GM21528 (cell line): ENCODE measurements around the gene FAM83D.
A peak's percentile ranks its signal among the peaks of the same experiment; 100 is the strongest.

ENCODE experiments used
- ATAC-seq: cut with Tn5 transposase; IDR thresholded peaks from one replicate; pipeline ENCODE4 v1.9.1; 2021; ENCODE audit warnings: mild to moderate bottlenecking, moderate library complexity; ENCODE audit not compliant: unreplicated experiment, low FRiP score

Gene FAM83D

DNA sequence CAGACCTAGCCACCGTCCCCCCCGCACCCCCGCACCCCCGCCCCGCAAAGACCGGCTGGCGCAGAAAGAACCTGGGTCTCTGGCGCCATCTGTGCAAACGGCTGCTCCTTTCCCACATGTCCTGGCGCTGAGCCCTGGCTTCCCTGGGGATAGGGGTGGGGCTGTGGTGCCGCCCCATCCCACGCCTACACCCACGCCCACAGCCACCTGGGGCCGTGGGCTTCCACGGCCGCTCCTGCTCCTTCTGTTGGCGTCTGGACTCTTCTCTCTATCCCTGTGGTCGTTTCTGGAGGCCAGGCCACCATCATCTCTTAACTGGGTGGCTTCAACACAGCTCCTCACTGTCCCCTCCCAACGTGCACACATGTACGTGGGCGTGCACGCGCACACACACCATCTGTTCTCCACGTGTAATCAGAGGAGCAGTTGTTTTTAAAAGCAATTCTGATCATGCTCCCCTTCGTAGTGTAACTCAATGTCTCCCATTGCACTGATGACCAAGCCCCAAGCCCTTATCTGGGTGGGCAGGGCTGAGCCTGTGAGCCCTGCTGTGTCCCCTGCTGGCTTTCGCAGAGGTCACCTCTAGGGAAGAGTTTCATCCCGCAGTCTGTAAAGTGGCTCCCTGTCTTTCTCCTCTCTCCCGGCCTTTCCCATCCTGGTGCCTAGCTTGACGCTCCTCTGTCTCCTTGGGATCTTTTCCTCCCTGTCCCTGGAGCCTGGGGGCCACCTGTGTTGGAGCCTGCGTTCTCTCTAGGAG lies 31.9 kb upstream of the FAM83D start:
- ATAC-seq, result no peak

DNA sequence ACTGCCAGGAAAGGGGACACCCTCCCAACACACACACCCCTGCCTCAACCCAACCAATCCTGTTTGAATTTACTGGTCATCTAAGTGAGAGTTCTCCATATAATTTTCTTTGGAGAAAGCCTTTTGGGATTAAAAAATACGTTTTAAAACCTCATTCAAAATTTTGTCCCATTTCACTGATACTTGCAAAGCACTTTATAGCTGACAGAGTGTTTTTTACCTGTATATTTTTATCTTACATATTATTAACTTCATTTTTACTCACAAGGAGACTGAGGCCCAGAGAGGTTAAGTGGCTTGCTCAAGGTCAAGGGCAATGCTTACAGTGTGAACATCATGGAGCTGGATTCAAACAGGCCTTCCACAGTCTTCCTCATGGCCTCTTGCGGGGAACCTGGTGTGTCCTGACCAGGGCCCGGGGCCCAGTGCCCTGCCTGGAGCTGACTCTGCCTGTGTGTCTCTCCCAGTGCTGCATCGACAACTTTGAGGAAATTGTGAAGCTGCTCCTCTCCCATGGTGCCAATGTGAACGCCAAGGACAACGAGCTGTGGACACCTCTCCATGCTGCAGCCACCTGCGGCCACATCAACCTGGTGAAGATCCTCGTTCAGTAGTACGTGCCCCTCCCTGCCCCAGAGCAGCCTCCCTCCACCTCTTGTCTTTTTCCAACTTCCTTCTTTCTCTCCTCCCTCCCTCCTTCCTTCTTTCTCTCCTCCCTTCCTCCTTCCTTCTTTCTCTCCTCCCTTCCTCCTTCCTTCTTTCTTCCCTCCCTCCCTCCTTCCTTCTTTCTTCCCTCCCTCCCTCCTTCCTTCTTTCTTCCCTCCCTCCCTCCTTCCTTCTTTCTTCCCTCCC lies 30.9 kb upstream of the FAM83D start:
- no peak for ATAC-seq

- no peak for ATAC-seq
Observed at GRCh38 chr20:38896009-38896594, 30.1 kb upstream of the FAM83D start.

DNA sequence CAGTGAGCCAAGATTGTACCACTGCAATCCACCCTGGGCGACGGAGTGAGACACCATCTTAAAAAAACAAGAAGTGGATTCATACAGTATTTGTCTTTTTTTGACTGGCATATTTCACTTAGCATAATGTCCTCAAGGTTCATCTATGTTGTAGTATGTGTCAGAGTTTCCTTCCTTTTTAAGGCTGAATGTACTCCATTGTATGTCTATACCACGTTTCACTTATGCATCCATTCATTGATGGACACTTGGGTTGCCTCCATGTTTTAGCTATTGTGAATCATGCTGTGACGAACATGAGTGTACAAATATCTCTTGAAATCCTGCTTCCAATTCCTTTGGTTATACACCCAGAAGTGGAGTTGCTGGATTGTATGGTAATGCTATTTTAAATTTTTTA lies 28.9 kb upstream of the FAM83D start:
- ATAC-seq, result no peak

- no peak for ATAC-seq
Observed at GRCh38 chr20:38900606-38901005, 25.6 kb upstream of the FAM83D start.

DNA sequence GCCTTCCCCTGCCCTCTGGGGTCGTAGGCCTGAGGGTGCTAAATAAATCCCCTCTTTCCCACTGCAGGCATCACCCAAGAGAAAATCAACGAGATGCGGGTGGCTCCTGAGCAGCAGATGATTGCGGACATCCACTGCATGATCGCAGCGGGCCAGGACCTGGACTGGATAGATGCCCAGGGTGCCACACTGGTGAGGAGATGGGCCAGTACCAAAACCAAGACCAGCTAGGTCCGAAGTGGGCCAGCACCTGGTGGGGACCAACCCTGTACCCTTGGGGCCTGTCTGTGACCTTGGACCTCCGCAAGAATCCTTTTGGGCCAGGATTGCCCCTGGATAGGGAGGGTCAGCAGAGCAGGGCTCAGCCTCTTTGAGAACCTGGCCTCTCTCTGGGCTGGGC lies 23.6 kb upstream of the FAM83D start:
- ATAC-seq, result no peak

DNA sequence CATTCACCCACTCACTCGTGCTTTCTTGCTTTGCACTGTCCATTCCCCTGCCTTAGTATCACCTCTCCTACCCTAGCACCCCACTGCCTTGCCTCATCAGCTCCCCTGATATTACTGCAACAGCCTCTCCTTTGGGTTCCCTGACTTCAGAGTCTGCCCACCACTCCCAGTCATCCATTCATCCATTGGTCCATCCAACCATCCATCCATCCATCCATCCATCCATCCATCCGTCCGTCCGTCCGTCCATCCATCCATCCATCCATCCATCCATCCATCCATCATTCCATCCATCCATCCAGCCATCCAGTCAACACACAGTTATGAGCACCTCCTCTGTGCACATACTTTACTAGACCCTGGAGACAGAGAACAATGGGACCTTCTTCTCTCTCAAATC lies 22.9 kb upstream of the FAM83D start:
- ATAC-seq, result no peak

GRCh38 chr20:38905375-38905774 lies 20.8 kb upstream of the FAM83D start:
- ATAC-seq, result no peak

DNA sequence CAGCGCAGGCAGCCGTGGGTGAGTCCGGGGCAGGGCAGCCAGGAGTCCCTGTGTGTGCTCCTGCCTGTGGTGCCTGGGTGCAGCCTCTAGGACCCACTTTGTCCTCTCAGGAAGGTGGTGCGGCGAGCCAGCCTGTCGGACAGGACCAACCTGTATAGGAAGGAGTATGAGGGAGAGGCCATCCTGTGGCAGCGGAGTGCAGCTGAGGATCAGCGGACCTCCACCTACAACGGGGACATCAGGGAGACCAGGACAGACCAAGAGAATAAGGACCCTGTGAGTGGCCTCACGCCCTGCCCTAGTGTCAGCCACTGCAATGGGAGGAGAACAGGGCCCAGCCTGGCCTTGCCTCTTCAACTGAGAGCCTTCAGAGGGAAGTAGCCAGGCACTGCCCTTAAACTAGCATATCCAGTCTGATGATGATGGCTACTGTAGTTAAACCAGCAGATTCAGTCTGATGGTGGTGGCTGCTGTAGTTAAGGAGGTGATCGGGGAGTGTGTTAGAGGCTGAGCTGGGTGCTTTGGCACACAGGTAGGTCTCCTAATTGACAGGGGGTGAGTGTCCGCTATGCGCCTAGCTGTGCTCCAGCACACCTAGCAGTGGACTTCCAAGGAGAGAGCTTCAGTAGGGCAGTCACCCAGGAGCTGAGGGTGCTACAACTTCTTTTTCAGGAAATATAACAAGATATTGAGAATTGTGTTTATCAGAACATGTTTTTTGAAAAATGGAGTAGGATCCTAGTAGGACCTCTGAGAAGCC lies 18.1 kb upstream of the FAM83D start:
- ATAC-seq, result no peak

DNA sequence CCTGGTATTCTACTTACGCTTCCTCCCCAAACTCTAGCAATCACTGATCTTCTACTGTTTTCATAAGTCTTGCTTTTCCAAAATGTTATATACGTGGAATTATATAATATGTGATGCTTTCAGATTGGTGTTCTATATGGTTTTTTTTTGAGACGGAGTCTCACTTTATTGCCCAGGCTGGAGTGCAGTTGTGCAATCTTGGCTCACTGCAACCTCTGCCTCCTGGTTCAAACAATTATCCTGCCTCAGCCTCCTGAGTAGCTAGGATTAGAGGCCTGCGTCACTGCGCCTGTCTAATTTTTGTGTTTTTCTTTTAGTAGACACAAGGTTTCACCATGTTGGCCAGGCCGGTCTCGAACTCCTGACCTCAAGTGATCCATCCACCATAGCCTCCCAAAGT lies 10.9 kb upstream of the FAM83D start:
- no peak for ATAC-seq

- no peak for ATAC-seq
Observed at GRCh38 chr20:38917657-38918056, 8.6 kb upstream of the FAM83D start.

GRCh38 chr20:38918172-38918571 lies 8.0 kb upstream of the FAM83D start:
- ATAC-seq, result no peak

DNA sequence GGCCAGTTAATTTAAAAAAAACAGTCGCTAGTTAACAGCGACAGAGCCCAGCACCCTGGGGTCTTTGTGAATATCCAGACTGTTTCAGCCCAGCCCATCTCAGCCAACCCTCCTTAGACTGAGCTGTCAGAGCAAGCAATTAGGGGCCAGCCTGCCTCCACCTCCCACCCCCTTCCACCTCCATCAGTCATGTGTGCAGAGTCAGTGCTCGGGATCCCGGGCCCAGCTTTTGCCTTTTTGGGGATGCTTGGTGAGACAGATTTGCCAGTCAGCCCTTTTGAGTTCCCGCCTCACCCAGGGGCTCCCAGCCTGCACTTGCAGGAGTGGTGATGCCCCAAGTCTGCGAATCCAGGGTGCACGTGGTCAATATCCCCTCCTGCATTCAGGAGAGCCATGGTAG lies 6.5 kb upstream of the FAM83D start:
- ATAC-seq, result no peak

DNA sequence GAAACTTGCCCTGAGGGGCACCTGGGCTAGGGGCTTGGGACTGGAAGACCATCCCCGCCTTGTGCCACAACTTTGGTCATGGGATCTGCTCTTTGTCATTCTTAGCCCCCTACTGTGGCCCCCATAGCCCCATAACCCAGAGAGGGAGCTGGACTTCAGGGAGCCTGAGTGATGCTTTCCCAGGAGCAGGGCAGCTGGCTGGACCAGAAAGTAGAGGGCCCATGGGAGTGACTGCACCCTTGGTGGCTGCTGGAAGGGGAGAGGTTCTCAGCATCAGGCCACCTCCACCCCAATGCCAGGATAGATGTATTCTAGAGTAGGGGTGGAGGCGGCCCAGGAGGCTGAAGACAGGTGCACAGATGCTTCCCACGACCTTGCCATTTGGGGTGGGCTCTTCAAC lies 5.8 kb upstream of the FAM83D start:
- ATAC-seq, result no peak

GRCh38 chr20:38920851-38921250 lies 5.4 kb upstream of the FAM83D start:
- no peak for ATAC-seq

GRCh38 chr20:38924718-38925117 lies 1.5 kb upstream of the FAM83D start:
- ATAC-seq, result no peak

DNA sequence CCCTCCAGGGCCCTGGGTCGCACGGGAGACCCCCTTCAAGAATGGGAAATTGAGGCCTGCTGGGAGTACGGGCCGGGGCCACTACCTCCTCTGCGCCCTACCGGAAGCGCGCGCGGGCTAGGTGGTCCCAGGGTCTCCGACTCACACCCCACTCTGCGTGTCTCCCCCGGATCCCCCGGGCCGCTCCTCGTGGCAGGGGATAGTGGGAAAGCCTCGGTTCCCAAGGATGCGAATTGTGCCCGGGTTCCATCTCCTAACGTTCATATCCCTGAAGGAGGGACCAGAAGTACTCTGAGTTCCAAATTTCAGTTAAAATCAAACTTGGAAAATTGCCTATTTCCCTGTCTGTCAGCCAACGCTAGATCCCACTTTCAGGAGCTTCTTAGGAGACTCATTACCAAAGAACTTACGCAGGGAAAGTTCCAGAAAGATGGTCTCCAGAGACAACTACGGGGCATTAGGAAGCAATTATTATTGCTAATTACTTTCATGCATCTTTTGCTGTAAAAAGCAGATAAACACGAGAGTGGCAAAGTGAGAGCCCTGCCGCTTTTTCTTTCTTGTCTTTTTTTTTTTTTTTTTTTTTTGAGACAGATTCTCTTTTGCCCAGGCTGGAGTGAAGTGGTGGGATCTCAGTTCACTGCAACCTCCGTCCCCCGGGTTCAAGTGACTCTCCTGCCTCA lies 858 bp downstream of the FAM83D start:
- peak; percentile 12 for ATAC-seq

DNA sequence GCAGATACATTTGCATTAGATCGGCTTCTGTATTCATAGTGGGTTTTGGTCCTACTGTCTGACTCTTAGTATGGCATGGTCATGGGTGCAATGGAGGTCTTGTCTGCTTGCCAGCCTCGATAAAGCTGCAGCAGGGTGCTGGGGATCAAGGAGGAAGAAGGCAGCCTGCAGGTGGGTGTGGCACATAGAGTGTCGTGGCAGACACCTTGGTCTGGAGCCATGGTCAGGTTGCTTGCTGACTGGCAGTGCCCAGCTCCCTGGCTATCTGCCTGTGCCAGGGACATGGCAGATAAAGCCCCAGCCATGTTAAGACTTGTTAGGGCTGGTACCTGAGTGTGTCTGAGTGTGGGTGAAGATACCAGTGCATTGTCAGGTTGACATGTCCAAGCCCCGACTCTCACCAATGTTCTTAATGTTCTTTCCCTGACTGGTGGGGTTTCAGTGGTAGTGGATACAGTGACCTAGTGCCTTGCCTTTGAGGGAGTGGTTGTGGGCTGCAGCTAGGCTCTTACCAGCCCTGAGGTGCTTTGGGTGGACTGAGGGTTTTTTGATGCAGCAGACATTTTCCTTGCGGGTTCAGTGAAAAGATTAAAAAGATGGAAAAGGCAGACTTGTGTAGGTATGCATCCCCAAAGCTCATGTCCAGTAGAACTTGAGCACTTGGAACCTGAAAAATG lies 1.8 kb downstream of the FAM83D start:
- ATAC-seq, result no peak

DNA sequence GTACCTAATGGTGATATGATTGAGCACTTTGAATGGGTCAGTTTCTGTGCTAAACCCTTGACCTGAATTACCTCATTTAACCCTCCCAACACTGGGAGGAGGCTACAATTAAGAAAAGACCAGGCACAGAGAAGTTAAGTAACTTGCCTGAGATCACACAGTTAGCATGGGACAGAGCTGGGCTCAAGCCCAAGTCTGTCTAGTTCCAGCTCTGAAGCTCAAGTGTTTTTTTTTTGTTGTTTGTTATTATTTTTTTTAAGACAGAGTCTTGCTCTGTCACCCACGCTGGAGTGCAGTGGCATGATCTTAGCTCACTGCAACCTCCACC lies 4.0 kb downstream of the FAM83D start:
- ATAC-seq, result no peak

GRCh38 chr20:38931984-38932383 lies 5.8 kb downstream of the FAM83D start:
- no peak for ATAC-seq
